Endothelial cell of umbilical vein (primary cell): Measurements from ENCODE around the gene ESPNL. TPM values are rescaled to one million over a fixed set of nuclear protein-coding genes. Genes with fewer than 3 reads are reported as not detected.

Experiments
- BruUV-seq: library from RNA; stranded (reverse); fragments of 400-500 nt; replicated peaks from 2 replicates; lab custom pipeline; 2021; lab: Mats Ljungman, UMichigan
- CTCF ChIA-PET: fragments of 300-600, 350-600 bp; sonication (Branson Sonifier 250); formaldehyde crosslinking; loops from one replicate; lab custom pipeline; 2021; ENCODE audit warnings: antibody characterized with exemption, inconsistent platforms; lab: Charles Lee
- POLR2A ChIA-PET: fragments of 300-600, 350-600 bp; sonication (Branson Sonifier 250); formaldehyde crosslinking; loops from one replicate; lab custom pipeline; 2021; ENCODE audit warnings: antibody characterized with exemption, inconsistent platforms; lab: Charles Lee
- DNase-seq: peaks from one replicate; pipeline ENCODE4 v3.0.0-alpha.2; 2011; ENCODE audit warnings: low read depth, low spot score
- FAIRE-seq: peaks from 2 replicates; lab custom pipeline; 2011; peaks lifted over from hg19 to GRCh38; lab: Jason Lieb, UNC
- H2AFZ ChIP-seq: 2 replicates; pipeline ENCODE4 v1.6.0; 2012; ENCODE audit warnings: low read depth, low read length, control low read depth, inconsistent platforms
- H3K27ac ChIP-seq: 2 replicates; pipeline ENCODE4 v1.5.1; 2011; ENCODE audit warnings: low read depth, mild to moderate bottlenecking, control low read depth, low read length, moderate library complexity; ENCODE audit not compliant: insufficient read depth
- H3K27me3 ChIP-seq, 2 experiments: 2 replicates each; pipeline versions ENCODE4 v1.6.0 to v1.6.1; 2011; ENCODE audit warnings: low read length in 2 of 2, mixed read lengths in 1 of 2; ENCODE audit not compliant: control insufficient read depth in 2 of 2, insufficient read depth in 2 of 2
- H3K36me3 ChIP-seq, 2 experiments: 2 replicates in 1 of 2; 3 replicates in 1 of 2; pipeline ENCODE4 v1.5.1; 2011; ENCODE audit warnings: low read length in 2 of 2, mild to moderate bottlenecking in 1 of 2, moderate library complexity in 1 of 2; ENCODE audit not compliant: control insufficient read depth in 2 of 2, insufficient read depth in 2 of 2; ENCODE audit errors: extremely low read depth in 1 of 2
- H3K4me1 ChIP-seq: 3 replicates; pipeline ENCODE4 v1.5.1; 2011; ENCODE audit warnings: mild to moderate bottlenecking, low read length; ENCODE audit not compliant: control insufficient read depth, insufficient read depth; ENCODE audit errors: extremely low read depth
- H3K4me2 ChIP-seq: 2 replicates; pipeline ENCODE4 v1.6.1; 2011; ENCODE audit warnings: low read length, control low read depth, mixed read lengths; ENCODE audit not compliant: insufficient read depth
- H3K4me3 ChIP-seq, 3 experiments: fragments of 200-600 bp in 1 of 3; sonication (generic), shearing (Covaris generic) in 1 of 3; replicated peaks in 1 of 3; 2 replicates each; pipeline ENCODE4 v1.5.1; 2011 to 2016; ENCODE audit warnings: control low read depth in 3 of 3, low read length in 3 of 3, mild to moderate bottlenecking in 2 of 3, inconsistent platforms in 1 of 3, low read depth in 1 of 3, moderate library complexity in 1 of 3; ENCODE audit not compliant: insufficient read depth in 1 of 3
- H3K79me2 ChIP-seq: 2 replicates; pipeline ENCODE4 v1.6.0; 2012; ENCODE audit warnings: low read length, inconsistent platforms; ENCODE audit not compliant: control insufficient read depth, insufficient read depth
- H3K9ac ChIP-seq: replicated peaks from 2 replicates; pipeline ENCODE3; 2011; ENCODE audit warnings: low read length, control low read depth; ENCODE audit not compliant: insufficient read depth; ENCODE audit errors: extremely low read depth
- H3K9me1 ChIP-seq: replicated peaks from 3 replicates; pipeline ENCODE4 v1.6.0; 2011; ENCODE audit warnings: mild to moderate bottlenecking, low read length; ENCODE audit not compliant: control insufficient read depth, insufficient read depth; ENCODE audit errors: extremely low read depth
- H3K9me3 ChIP-seq: replicated peaks from 2 replicates; pipeline ENCODE4 v1.5.1; 2012; ENCODE audit warnings: low read length, inconsistent platforms; ENCODE audit not compliant: control insufficient read depth, insufficient read depth
- H4K20me1 ChIP-seq: replicated peaks from 2 replicates; pipeline ENCODE3; 2011; ENCODE audit warnings: mild to moderate bottlenecking, low read length; ENCODE audit not compliant: control insufficient read depth, insufficient read depth; ENCODE audit errors: extremely low read depth
- CTCF ChIP-seq, 2 donors: IDR thresholded peaks; 1 replicate in 1 of 2; 2 replicates in 1 of 2; pipeline ENCODE4 v1.5.1; 2011; ENCODE audit warnings: low read length in 2 of 2, mild to moderate bottlenecking in 2 of 2, moderate library complexity in 2 of 2, control low read depth in 1 of 2, inconsistent platforms in 1 of 2, low read depth in 1 of 2; ENCODE audit not compliant: insufficient read depth in 1 of 2; ENCODE audit errors: extremely low read depth in 1 of 2
- EZH2 ChIP-seq: IDR thresholded peaks from 2 replicates; pipeline ENCODE4 v1.6.1; 2012; ENCODE audit warnings: borderline replicate concordance, low read depth, mild to moderate bottlenecking, moderate library complexity, low read length, inconsistent platforms; ENCODE audit not compliant: severe bottlenecking
- FOS ChIP-seq: IDR thresholded peaks from 2 replicates; pipeline ENCODE4 v1.6.1; 2011; ENCODE audit warnings: mild to moderate bottlenecking, low read length, moderate library complexity, borderline replicate concordance; ENCODE audit not compliant: insufficient read depth
- GATA2 ChIP-seq: IDR thresholded peaks from 2 replicates; pipeline ENCODE4 v1.7.0; 2011; ENCODE audit warnings: low read depth, mild to moderate bottlenecking, moderate library complexity, mixed read lengths, low read length; ENCODE audit not compliant: insufficient read length, insufficient read depth
- JUN ChIP-seq: IDR thresholded peaks from 2 replicates; pipeline ENCODE4 v1.6.1; 2011; ENCODE audit warnings: borderline replicate concordance, low read depth; ENCODE audit not compliant: insufficient read length, insufficient read depth
- MAX ChIP-seq: IDR thresholded peaks from 2 replicates; pipeline ENCODE4 v1.6.1; 2011; ENCODE audit not compliant: insufficient read depth, insufficient read length
- MYC ChIP-seq: IDR thresholded peaks from one replicate; pipeline ENCODE4 v1.6.1; 2011; ENCODE audit warnings: mild to moderate bottlenecking, low read depth, low read length
- POLR2A ChIP-seq: IDR thresholded peaks from 2 replicates; pipeline ENCODE4 v1.6.1; 2012; ENCODE audit warnings: low read depth, mild to moderate bottlenecking, control low read depth, low read length
- POLR2AphosphoS5 ChIP-seq: IDR thresholded peaks from 2 replicates; pipeline ENCODE4 v1.6.1; 2012; ENCODE audit warnings: low read depth, mild to moderate bottlenecking, control low read depth, low read length, moderate library complexity; ENCODE audit not compliant: insufficient read depth
- dilution Hi-C: fragments of 300-500 bp; cut with MboI; formaldehyde crosslinking; loops from one replicate; pipeline ENCODE4 v1.15.0; 2019; ENCODE audit warnings: low sequenced_read_pairs; ENCODE audit not compliant: extremely low pct_ligation_motif_present
- intact Hi-C: fragments of 100-400 bp; cut with micrococcal nuclease; formaldehyde crosslinking; loops from one replicate; pipeline ENCODE4 v1.10.0; 2022
- polyA plus RNA-seq, 4 experiments: library from polyadenylated mRNA; depleted of rRNA in 3 of 4; stranded (reverse) in 3 of 4; unstranded in 1 of 4; fragments of >200 nt; gene quantifications; 2 replicates each; pipeline versions ENCODE4 v1.2.1 to v1.2.3, GENCODE V29; 2011 to 2012; ENCODE audit warnings: missing spikeins in 1 of 4
- total RNA-seq: library from RNA; stranded (reverse); gene quantifications from 2 replicates; pipeline ENCODE4 v1.2.3, GENCODE V29; 2021

The ESPNL gene
- total and polyA plus RNA-seq, 2 donors (not counting 3 experiments of a cell fraction or from before 2014, with no cell fraction given), result not detected

GRCh38 chr2:238090887-238091286, 9.3 kb upstream of the ESPNL start:
- Histone ChIP-seq H3K4me1 (no peaks in the 10 kb centered on the region), H3K4me3 (no peak overlapping the region), H3K27me3 (no peaks in the 10 kb centered on the region), H4K20me1 (no peaks in the 10 kb centered on the region), H3K36me3 (no peaks in the 10 kb centered on the region), H3K27ac (no peak overlapping the region), H3K9me1 (no peaks in the 10 kb centered on the region), H3K79me2 (no peaks in the 10 kb centered on the region), H3K9me3 (no peaks in the 10 kb centered on the region), H3K9ac (no peak overlapping the region), H2AFZ (no peak overlapping the region), H3K4me2 (no peak overlapping the region)
- no TSS peak for BruUV-seq
- TF ChIP-seq GATA2, result no peak
- TF ChIP-seq CTCF (IDR thresholded peaks at IDR 0.05; ENCODE audit: extremely low read depth in 1 of 2, insufficient read depth in 1 of 2, low read depth in 1 of 2, low read length in 2 of 2), result no peak
- no peak for TF ChIP-seq FOS
- TF ChIP-seq JUN, result no peak
- no peak for TF ChIP-seq MYC
- TF ChIP-seq POLR2AphosphoS5, result no peak
- no peak for TF ChIP-seq POLR2A
- TF ChIP-seq EZH2, result no peak
- no peak for TF ChIP-seq MAX
- FAIRE-seq (no peak), DNase-seq (no peak)
- ChIA-PET CTCF (interaction anchor here (1.0 kb wide), 1 partner anchor 124 kb away, joined by 3 read pairs; no protein-coding TSS in a partner anchor), POLR2A (no interaction called here)
- intact Hi-C loops (no loop called here), dilution Hi-C loops (no loop called here)
